Measurements from ENCODE around the gene PRKCB.

PRKCB gene

GRCh38 chr16:24113115-24113745 is 277.4 kb downstream of the PRKCB start:
- Histone ChIP-seq H3K4me3 (replicated peaks; ENCODE audit: insufficient read depth, low read length) (no peak overlapping the region), H3K27ac (replicated peaks) (no peak overlapping the region), H3K27me3 (ENCODE audit: insufficient read depth, poor library complexity, severe bottlenecking) (no peaks in the 10 kb centered on the region)
- no peak for DNase-seq (ENCODE audit: low read depth in 1 of 2, low spot score in 1 of 2)
- TF ChIP-seq GABPA (IDR thresholded peaks at IDR 0.05; ENCODE audit: low read depth) (no peak), POLR2AphosphoS5 (IDR thresholded peaks at IDR 0.05; ENCODE audit: low read depth) (no peak), CTCF (IDR thresholded peaks at IDR 0.05; ENCODE audit: insufficient read depth, low read length) (no peak), REST (IDR thresholded peaks at IDR 0.05; ENCODE audit: insufficient replicate concordance, low read depth) (no peak), SPI1 (IDR thresholded peaks at IDR 0.05; ENCODE audit: borderline replicate concordance, low read depth) (no peak)

- H3K27me3 ChIP-seq (ENCODE audit: insufficient read depth, poor library complexity, severe bottlenecking) = no peaks in the 10 kb centered on the region
- DNase-seq (ENCODE audit: low read depth in 1 of 2, low spot score in 1 of 2) = no peak
- TF ChIP-seq POLR2AphosphoS5 (IDR thresholded peaks at IDR 0.05; ENCODE audit: low read depth) (no peak), SPI1 (IDR thresholded peaks at IDR 0.05; ENCODE audit: borderline replicate concordance, low read depth) (no peak), CTCF (IDR thresholded peaks at IDR 0.05; ENCODE audit: insufficient read depth, low read length) (no peak), GABPA (IDR thresholded peaks at IDR 0.05; ENCODE audit: low read depth) (no peak), REST (IDR thresholded peaks at IDR 0.05; ENCODE audit: insufficient replicate concordance, low read depth) (no peak)
- no peak overlapping the region for H3K4me3 ChIP-seq (replicated peaks; ENCODE audit: insufficient read depth, low read length)
- H3K27ac ChIP-seq (replicated peaks) = no peak overlapping the region
These were observed 279.1 kb downstream of the PRKCB start for GRCh38 chr16:24114876-24115275.

- H3K27ac ChIP-seq (replicated peaks) = no peak overlapping the region
- no peak for DNase-seq (ENCODE audit: low read depth in 1 of 2, low spot score in 1 of 2)
- no peaks in the 10 kb centered on the region for H3K27me3 ChIP-seq (ENCODE audit: insufficient read depth, poor library complexity, severe bottlenecking)
- no peak overlapping the region for H3K4me3 ChIP-seq (replicated peaks; ENCODE audit: insufficient read depth, low read length)
- TF ChIP-seq CTCF (IDR thresholded peaks at IDR 0.05; ENCODE audit: insufficient read depth, low read length) (no peak), SPI1 (IDR thresholded peaks at IDR 0.05; ENCODE audit: borderline replicate concordance, low read depth) (no peak), GABPA (IDR thresholded peaks at IDR 0.05; ENCODE audit: low read depth) (no peak), POLR2AphosphoS5 (IDR thresholded peaks at IDR 0.05; ENCODE audit: low read depth) (no peak), REST (IDR thresholded peaks at IDR 0.05; ENCODE audit: insufficient replicate concordance, low read depth) (no peak)
These were observed 280.4 kb downstream of the PRKCB start for GRCh38 chr16:24116046-24116776.

All from HL-60 (cell line).